ENCODE data around the gene SNTB2. TPM values are rescaled to one million over a fixed set of nuclear protein-coding genes. Genes with fewer than 3 reads are reported as not detected.

Gene SNTB2
- total RNA-seq, 2 donors from 2014 or later: 33.7 to 53.0 TPM

DNA sequence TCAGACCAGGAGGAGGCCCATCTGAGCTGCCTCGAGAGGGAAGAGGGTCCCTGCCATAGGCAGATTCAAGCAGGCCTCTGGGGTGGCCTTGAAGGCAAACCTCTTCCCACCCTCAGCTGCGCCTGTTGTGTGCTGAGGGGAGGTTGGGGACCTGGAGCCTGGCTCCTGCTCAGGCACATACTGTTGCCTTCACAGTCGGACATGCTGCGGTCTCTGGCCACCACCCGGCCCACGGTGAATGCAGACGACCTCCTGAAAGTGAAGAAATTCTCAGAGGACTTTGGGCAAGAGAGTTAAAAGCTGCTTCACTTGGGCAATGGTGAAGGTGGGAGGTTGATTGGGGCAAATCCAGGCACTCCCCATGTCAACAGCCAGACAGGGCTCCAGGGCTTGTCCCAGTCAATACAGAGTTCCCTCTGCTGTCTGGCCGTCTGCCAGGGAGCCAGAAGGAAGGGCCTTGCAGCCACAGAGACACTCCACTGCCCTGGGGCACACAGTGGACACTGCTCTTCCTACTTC is 137.1 kb downstream of the SNTB2 start:
- Histone ChIP-seq H3K4me1 (replicated peaks) (peaks cover 8% of the 10 kb centered on the region), H3K27me3 (replicated peaks; ENCODE audit: insufficient read depth) (no peaks in the 10 kb centered on the region), H3K36me3 (peaks cover 25 to 34% of the 10 kb centered on the region in 2 donors), H3K27ac (no peak overlapping the region), H3K9me3 (no peaks in the 10 kb centered on the region), H3K4me3 (no peak overlapping the region)
- DNase-seq (ENCODE audit: low spot score): peak; percentile 37
- WGBS: 70% methylated on average over 7 of the region's 8 CpGs
- intact Hi-C loops (cut with DNase I): no loop called here
- no peak for TF ChIP-seq POLR2AphosphoS5 (IDR thresholded peaks at IDR 0.05)
- TF ChIP-seq, protein P1, sequence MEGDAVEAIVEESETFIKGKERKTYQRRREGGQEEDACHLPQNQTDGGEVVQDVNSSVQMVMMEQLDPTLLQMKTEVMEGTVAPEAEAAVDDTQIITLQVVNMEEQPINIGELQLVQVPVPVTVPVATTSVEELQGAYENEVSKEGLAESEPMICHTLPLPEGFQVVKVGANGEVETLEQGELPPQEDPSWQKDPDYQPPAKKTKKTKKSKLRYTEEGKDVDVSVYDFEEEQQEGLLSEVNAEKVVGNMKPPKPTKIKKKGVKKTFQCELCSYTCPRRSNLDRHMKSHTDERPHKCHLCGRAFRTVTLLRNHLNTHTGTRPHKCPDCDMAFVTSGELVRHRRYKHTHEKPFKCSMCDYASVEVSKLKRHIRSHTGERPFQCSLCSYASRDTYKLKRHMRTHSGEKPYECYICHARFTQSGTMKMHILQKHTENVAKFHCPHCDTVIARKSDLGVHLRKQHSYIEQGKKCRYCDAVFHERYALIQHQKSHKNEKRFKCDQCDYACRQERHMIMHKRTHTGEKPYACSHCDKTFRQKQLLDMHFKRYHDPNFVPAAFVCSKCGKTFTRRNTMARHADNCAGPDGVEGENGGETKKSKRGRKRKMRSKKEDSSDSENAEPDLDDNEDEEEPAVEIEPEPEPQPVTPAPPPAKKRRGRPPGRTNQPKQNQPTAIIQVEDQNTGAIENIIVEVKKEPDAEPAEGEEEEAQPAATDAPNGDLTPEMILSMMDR (IDR thresholded peaks at IDR 0.05): no peak
- TF ChIP-seq POLR2A (IDR thresholded peaks at IDR 0.05): no peak

DNA sequence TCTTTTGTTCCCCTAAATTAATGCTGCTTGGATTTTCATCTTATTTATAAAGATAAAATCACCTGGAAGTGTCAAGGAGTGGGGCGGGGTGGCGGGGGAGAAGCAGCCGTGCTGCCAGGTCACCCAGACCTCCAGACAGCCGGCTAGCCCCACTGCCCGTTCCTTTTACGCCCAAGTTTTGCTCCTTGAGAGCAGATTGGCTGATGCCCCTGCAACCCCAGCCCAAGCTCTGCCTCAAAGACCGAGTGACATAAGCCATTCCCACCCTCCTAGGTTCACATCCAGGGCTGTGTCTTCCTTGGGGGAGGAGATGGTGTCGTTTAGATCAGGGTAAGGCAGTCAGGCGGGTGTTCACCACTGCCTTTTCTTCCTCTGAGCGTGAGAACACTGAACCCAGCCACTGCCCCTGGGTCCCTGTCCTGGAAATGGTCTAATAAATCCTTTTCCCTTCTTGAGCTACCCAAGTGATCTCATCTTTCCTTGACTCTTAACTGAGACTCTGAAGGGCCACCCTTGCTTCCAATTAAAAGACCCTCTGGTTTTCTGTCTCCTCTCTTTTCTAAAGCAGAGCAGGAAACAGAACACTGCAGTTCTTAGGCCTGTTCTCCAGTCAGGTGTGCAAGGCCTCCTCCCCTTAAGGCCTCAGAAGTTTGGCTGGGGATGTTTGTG is 137.8 kb downstream of the SNTB2 start:
- H3K27ac ChIP-seq: no peak overlapping the region
- 63% methylated on average over 10 of the region's 10 CpGs for WGBS
- H3K27me3 ChIP-seq (replicated peaks; ENCODE audit: insufficient read depth): no peaks in the 10 kb centered on the region
- no peak overlapping the region for H3K4me3 ChIP-seq
- intact Hi-C loops (cut with DNase I): no loop called here
- no peak for DNase-seq (ENCODE audit: low spot score)
- H3K36me3 ChIP-seq: peaks cover 19 to 28% of the 10 kb centered on the region in 2 donors
- peaks cover 14% of the 10 kb centered on the region for H3K4me1 ChIP-seq (replicated peaks)
- H3K9me3 ChIP-seq: no peaks in the 10 kb centered on the region
- no peak for TF ChIP-seq POLR2A (IDR thresholded peaks at IDR 0.05)
- TF ChIP-seq, protein P1 (IDR thresholded peaks at IDR 0.05): no peak
- TF ChIP-seq POLR2AphosphoS5 (IDR thresholded peaks at IDR 0.05): no peak

DNA sequence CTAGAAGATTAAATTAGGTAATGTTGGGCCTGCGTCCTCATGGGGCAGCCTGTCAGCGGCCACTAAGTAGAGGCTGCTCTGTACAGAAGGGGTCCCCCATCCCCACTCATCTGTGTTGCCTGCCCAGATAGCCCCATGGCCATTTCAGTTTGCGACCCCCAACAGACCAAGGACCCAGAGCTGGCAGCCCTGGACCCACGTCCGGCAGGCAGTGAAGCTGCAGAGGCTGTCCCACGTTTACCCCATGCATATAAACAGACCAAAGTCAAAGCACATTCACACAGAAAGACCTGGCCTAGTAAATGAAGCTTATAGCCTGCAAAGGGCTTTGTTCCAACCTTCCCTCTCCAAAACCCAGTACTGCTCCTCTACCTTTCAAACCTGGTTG is 138.8 kb downstream of the SNTB2 start:
- H3K4me3 ChIP-seq: no peak overlapping the region
- H3K27me3 ChIP-seq (replicated peaks; ENCODE audit: insufficient read depth): no peaks in the 10 kb centered on the region
- peaks cover 10 to 18% of the 10 kb centered on the region in 2 donors for H3K36me3 ChIP-seq
- intact Hi-C loops (cut with DNase I): no loop called here
- 82% methylated on average over 6 of the region's 6 CpGs for WGBS
- peaks cover 14% of the 10 kb centered on the region for H3K4me1 ChIP-seq (replicated peaks)
- H3K27ac ChIP-seq: no peak overlapping the region
- TF ChIP-seq, protein P1 (IDR thresholded peaks at IDR 0.05): no peak
- TF ChIP-seq POLR2A (IDR thresholded peaks at IDR 0.05): no peak
- TF ChIP-seq POLR2AphosphoS5 (IDR thresholded peaks at IDR 0.05): no peak
- no peak for DNase-seq (ENCODE audit: low spot score)
- no peaks in the 10 kb centered on the region for H3K9me3 ChIP-seq

DNA sequence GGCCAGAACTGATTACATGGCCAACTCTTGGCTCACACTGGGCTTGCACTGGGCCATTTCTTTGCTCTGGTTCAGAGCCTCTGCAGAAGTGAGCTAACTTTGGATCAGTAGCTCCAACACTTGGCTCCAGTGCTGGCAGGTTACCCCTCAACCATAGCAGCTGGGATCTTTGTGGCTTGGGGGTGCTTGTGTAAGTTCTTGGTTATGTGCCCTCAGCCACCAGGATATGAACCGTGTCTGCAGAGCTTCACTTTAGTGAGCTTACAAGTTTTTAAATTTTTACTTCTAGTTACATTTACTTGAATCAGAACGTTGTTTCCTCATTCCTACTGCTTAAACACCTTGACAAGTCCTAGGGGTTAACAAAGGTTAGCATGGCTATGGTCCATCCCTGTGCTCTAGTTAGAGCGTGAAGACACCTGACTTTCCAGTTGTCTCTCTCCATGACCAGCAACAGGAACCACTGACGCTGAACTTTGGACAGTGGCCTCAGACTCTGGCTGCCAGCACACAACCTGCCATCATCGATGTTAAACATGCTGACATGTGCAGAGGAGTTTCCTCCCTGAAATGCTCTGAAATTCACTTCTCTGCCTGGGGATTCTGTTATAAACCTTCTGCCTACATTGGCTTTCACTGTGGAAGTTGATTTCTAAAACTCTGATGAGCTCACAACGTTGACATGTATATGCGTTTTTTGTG is 139.4 kb downstream of the SNTB2 start:
- H3K36me3 ChIP-seq: peaks cover 5 to 13% of the 10 kb centered on the region in 2 donors
- no peak overlapping the region for H3K4me3 ChIP-seq
- TF ChIP-seq POLR2A (IDR thresholded peaks at IDR 0.05): no peak
- no peak for TF ChIP-seq POLR2AphosphoS5 (IDR thresholded peaks at IDR 0.05)
- TF ChIP-seq, protein P1 (IDR thresholded peaks at IDR 0.05): no peak
- H3K9me3 ChIP-seq: no peaks in the 10 kb centered on the region
- H3K4me1 ChIP-seq (replicated peaks): peaks cover 14% of the 10 kb centered on the region
- 44% methylated on average over 7 of the region's 7 CpGs for WGBS
- intact Hi-C loops (cut with DNase I): no loop called here
- no peak overlapping the region for H3K27ac ChIP-seq
- no peak for DNase-seq (ENCODE audit: low spot score)
- H3K27me3 ChIP-seq (replicated peaks; ENCODE audit: insufficient read depth): no peaks in the 10 kb centered on the region

Measured in prostate gland (tissue), 2 donors.